ENCODE data around the gene NRXN3. TPM values are rescaled to one million over a fixed set of nuclear protein-coding genes. Genes with fewer than 3 reads are reported as not detected.

The NRXN3 gene
- total RNA-seq, 1 donor: 2.5 TPM

- Histone ChIP-seq H4K20me1 (ENCODE audit: insufficient read depth, low read length) (no peaks in the 10 kb centered on the region), H2AFZ (ENCODE audit: low read length) (no peak overlapping the region), H3K4me1 (ENCODE audit: insufficient read depth, low read length) (no peaks in the 10 kb centered on the region), H3K36me3 (ENCODE audit: insufficient read depth, low read length) (no peaks in the 10 kb centered on the region), H3K4me3 (ENCODE audit: insufficient read depth, low read length) (no peak overlapping the region), H3K27me3 (ENCODE audit: insufficient read depth, low read length) (no peaks in the 10 kb centered on the region), H3K9me3 (ENCODE audit: low read depth, low read length) (no peaks in the 10 kb centered on the region), H3K79me2 (ENCODE audit: insufficient read depth, low read length) (no peaks in the 10 kb centered on the region), H3K27ac (ENCODE audit: low read depth, low read length) (no peak overlapping the region), H3K4me2 (ENCODE audit: insufficient read depth, low read length) (no peak overlapping the region)
- no peak for DNase-seq (ENCODE audit: insufficient read length, low spot score, missing footprints)
- TF ChIP-seq CTCF (IDR thresholded peaks at IDR 0.05; ENCODE audit: extremely low read depth, low read depth, low read length): no peak
These were observed 551.7 kb downstream of the NRXN3 start for GRCh38 chr14:78721756-78722480.

GRCh38 chr14:78725086-78725485 is 554.9 kb downstream of the NRXN3 start:
- Histone ChIP-seq H3K4me3 (ENCODE audit: insufficient read depth, low read length) (no peak overlapping the region), H3K4me1 (ENCODE audit: insufficient read depth, low read length) (no peaks in the 10 kb centered on the region), H3K79me2 (ENCODE audit: insufficient read depth, low read length) (no peaks in the 10 kb centered on the region), H3K27me3 (ENCODE audit: insufficient read depth, low read length) (no peaks in the 10 kb centered on the region), H2AFZ (ENCODE audit: low read length) (no peak overlapping the region), H3K36me3 (ENCODE audit: insufficient read depth, low read length) (no peaks in the 10 kb centered on the region), H3K27ac (ENCODE audit: low read depth, low read length) (no peak overlapping the region), H4K20me1 (ENCODE audit: insufficient read depth, low read length) (no peaks in the 10 kb centered on the region), H3K9me3 (ENCODE audit: low read depth, low read length) (no peaks in the 10 kb centered on the region), H3K4me2 (ENCODE audit: insufficient read depth, low read length) (no peak overlapping the region)
- DNase-seq (ENCODE audit: insufficient read length, low spot score, missing footprints): no peak
- TF ChIP-seq CTCF (IDR thresholded peaks at IDR 0.05; ENCODE audit: extremely low read depth, low read depth, low read length): no peak

- Histone ChIP-seq H4K20me1 (ENCODE audit: insufficient read depth, low read length) (no peaks in the 10 kb centered on the region), H3K9me3 (ENCODE audit: low read depth, low read length) (no peaks in the 10 kb centered on the region), H3K36me3 (ENCODE audit: insufficient read depth, low read length) (no peaks in the 10 kb centered on the region), H3K27me3 (ENCODE audit: insufficient read depth, low read length) (no peaks in the 10 kb centered on the region), H3K4me2 (ENCODE audit: insufficient read depth, low read length) (no peak overlapping the region), H3K27ac (ENCODE audit: low read depth, low read length) (no peak overlapping the region), H3K4me1 (ENCODE audit: insufficient read depth, low read length) (no peaks in the 10 kb centered on the region), H2AFZ (ENCODE audit: low read length) (no peak overlapping the region), H3K4me3 (ENCODE audit: insufficient read depth, low read length) (no peak overlapping the region), H3K79me2 (ENCODE audit: insufficient read depth, low read length) (no peaks in the 10 kb centered on the region)
- DNase-seq (ENCODE audit: insufficient read length, low spot score, missing footprints): no peak
- TF ChIP-seq CTCF (IDR thresholded peaks at IDR 0.05; ENCODE audit: extremely low read depth, low read depth, low read length): no peak
These were observed 566.9 kb downstream of the NRXN3 start for GRCh38 chr14:78737116-78737515.

GRCh38 chr14:78737601-78738000 is 567.4 kb downstream of the NRXN3 start:
- no peak for DNase-seq (ENCODE audit: insufficient read length, low spot score, missing footprints)
- Histone ChIP-seq H4K20me1 (ENCODE audit: insufficient read depth, low read length) (no peaks in the 10 kb centered on the region), H2AFZ (ENCODE audit: low read length) (no peak overlapping the region), H3K4me3 (ENCODE audit: insufficient read depth, low read length) (no peak overlapping the region), H3K36me3 (ENCODE audit: insufficient read depth, low read length) (no peaks in the 10 kb centered on the region), H3K27ac (ENCODE audit: low read depth, low read length) (no peak overlapping the region), H3K27me3 (ENCODE audit: insufficient read depth, low read length) (no peaks in the 10 kb centered on the region), H3K79me2 (ENCODE audit: insufficient read depth, low read length) (no peaks in the 10 kb centered on the region), H3K4me1 (ENCODE audit: insufficient read depth, low read length) (no peaks in the 10 kb centered on the region), H3K4me2 (ENCODE audit: insufficient read depth, low read length) (no peak overlapping the region), H3K9me3 (ENCODE audit: low read depth, low read length) (no peaks in the 10 kb centered on the region)
- TF ChIP-seq CTCF (IDR thresholded peaks at IDR 0.05; ENCODE audit: extremely low read depth, low read depth, low read length): no peak

Measured in osteoblast (primary cell).